SH-SY5Y (cell line): ENCODE results near the gene PRDX1.

ENCODE experiments used
- GATA2 ChIP-seq: IDR thresholded peaks from 2 replicates; pipeline ENCODE4 v1.6.1; 2011; ENCODE audit warnings: mild to moderate bottlenecking, low read depth, low read length
- GATA3 ChIP-seq: IDR thresholded peaks from 2 replicates; pipeline ENCODE4 v1.6.1; 2011; ENCODE audit warnings: low read depth, mild to moderate bottlenecking, low read length, moderate library complexity

The PRDX1 gene

GRCh38 chr1:45521413-45522323, at the start of gene PRDX1:
TSS of gene PRDX1 (minus strand) at chr1:45521884. CDS start at chr1:45519043, 2,841 bp downstream.
- TF ChIP-seq GATA2 (no peak), GATA3 (no peak)

GRCh38 chr1:45570631-45571030, 48.9 kb upstream of the PRDX1 start:
- TF ChIP-seq GATA2 (no peak), GATA3 (no peak)

- TF ChIP-seq GATA3: no peak
- TF ChIP-seq GATA2: no peak
Measured at GRCh38 chr1:45569962-45570581, 48.4 kb upstream of the PRDX1 start.

GRCh38 chr1:45569571-45569961, 47.9 kb upstream of the PRDX1 start:
- TF ChIP-seq GATA2: no peak
- TF ChIP-seq GATA3: no peak

- TF ChIP-seq GATA2 (no peak), GATA3 (no peak)
Measured at GRCh38 chr1:45568421-45568820, 46.7 kb upstream of the PRDX1 start.

GRCh38 chr1:45567911-45568310, 46.2 kb upstream of the PRDX1 start:
- TF ChIP-seq GATA3 (no peak), GATA2 (no peak)

GRCh38 chr1:45566722-45567121, 45.0 kb upstream of the PRDX1 start:
- TF ChIP-seq GATA2 (no peak), GATA3 (no peak)

GRCh38 chr1:45563843-45564242, 42.2 kb upstream of the PRDX1 start:
- TF ChIP-seq GATA3: no peak
- TF ChIP-seq GATA2: no peak

GRCh38 chr1:45557422-45557944, 35.8 kb upstream of the PRDX1 start:
- TF ChIP-seq GATA3 (no peak), GATA2 (no peak)

GRCh38 chr1:45554198-45554597, 32.5 kb upstream of the PRDX1 start:
- TF ChIP-seq GATA2 (no peak), GATA3 (no peak)

GRCh38 chr1:45552331-45552730, 30.6 kb upstream of the PRDX1 start:
- TF ChIP-seq GATA2: no peak
- no peak for TF ChIP-seq GATA3

GRCh38 chr1:45551684-45552083, 30.0 kb upstream of the PRDX1 start:
- no peak for TF ChIP-seq GATA2

- TF ChIP-seq GATA2: no peak
- TF ChIP-seq GATA3: no peak
Measured at GRCh38 chr1:45550401-45551351, 29.0 kb upstream of the PRDX1 start, which contains the start of gene AKR1A1. TSS of gene AKR1A1 (plus strand) at chr1:45550826. CDS start at chr1:45561795, 10,969 bp downstream.
